HG03521 (cell line): Measurements from ENCODE around the gene GMDS.

ENCODE experiments used
- ATAC-seq: cut with Tn5 transposase; IDR thresholded peaks from one replicate; pipeline ENCODE4 v1.9.1; 2021; ENCODE audit warnings: mild to moderate bottlenecking, moderate library complexity; ENCODE audit not compliant: unreplicated experiment

Gene GMDS

GRCh38 chr6:1622220-1622850, 623.1 kb downstream of the GMDS start:
- no peak for ATAC-seq

DNA sequence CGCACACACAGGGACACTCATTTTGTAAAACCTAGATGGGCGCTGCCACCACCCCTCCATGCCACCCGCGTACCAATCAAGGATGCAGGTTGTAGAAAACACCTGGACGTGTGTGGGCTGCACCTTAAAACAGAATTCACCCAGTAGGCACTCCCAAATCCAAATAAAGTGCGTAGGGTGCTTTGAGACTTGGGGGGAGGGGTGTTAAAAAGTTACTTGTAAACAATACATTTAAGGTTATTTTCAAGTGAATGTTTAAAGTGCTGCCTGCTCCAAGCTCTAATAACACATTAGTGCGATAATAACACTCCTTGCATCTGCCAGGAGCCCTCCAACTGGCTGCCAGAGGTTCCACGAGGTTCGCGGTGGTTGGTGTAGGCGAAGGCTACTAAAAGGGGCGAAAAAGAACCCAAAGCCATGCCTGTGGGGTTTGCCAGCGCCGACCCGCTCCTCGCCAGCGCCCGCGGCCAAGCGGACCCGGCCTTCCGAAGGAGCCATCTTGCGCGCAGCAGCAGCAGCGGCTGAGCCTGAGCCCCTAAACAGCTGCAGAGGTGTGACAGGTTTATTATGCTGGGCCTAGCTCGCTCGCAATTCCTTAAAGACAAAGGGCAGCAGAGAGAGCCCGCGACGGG, 624.2 kb downstream of the GMDS start:
- no peak for ATAC-seq

DNA sequence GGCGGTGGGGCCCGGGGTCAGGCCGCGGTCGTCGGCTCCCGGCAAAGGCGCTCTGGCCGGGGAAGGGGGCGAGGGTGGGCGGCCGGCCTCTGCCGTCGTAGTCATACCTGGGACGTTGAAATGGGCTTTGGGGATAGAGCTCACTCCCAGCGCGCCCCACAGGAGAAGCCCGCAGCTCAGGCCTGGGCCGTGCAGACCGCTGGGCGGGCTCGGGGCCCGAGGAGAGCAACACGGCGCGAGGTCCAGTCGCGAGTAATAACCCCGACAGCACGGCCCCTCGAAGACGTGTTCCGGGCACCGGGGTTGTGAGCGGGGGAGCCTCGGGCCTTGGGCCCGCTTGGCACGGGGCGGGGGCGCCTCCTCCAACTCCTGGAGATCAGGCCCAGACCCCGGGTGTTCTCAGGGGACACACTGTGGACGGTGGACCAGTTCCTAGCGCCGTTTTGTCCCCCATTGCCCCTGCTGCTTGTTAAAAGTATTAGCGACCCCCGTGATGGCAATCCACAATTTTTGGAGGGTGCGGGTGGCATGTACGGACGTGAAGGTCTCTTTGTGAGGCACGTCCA, 624.8 kb downstream of the GMDS start:
- ATAC-seq: no peak

GRCh38 chr6:1619673-1620503, 625.5 kb downstream of the GMDS start:
- ATAC-seq: no peak

DNA sequence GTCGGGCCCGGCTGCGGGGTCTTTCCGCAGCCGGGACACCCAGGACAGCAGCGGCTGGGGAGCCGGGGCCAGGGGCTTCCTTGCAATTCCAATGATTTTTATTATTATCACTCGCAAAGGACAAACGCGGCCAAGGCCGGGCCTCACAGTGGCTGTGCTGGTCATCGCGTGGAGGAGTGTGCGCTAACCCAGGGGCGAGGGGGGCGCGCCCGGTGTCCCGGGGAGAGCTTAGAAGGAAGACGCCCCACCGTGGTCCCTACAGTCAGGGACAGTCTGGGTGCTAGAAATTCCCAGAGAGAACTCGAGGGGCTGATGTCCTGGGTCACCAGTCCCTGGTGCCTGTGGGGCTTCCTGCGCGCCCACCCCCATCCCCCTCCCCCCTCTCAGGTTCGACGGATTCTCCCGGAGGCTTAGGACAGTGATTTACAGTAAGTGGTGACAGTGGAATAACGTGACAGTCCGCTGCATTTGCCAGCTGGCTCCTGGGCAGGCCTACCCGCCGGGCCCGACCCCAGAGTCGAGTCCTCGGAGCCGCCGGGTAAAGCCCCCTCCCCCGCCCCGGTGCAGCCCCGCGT, 626.2 kb downstream of the GMDS start:
- no peak for ATAC-seq

DNA sequence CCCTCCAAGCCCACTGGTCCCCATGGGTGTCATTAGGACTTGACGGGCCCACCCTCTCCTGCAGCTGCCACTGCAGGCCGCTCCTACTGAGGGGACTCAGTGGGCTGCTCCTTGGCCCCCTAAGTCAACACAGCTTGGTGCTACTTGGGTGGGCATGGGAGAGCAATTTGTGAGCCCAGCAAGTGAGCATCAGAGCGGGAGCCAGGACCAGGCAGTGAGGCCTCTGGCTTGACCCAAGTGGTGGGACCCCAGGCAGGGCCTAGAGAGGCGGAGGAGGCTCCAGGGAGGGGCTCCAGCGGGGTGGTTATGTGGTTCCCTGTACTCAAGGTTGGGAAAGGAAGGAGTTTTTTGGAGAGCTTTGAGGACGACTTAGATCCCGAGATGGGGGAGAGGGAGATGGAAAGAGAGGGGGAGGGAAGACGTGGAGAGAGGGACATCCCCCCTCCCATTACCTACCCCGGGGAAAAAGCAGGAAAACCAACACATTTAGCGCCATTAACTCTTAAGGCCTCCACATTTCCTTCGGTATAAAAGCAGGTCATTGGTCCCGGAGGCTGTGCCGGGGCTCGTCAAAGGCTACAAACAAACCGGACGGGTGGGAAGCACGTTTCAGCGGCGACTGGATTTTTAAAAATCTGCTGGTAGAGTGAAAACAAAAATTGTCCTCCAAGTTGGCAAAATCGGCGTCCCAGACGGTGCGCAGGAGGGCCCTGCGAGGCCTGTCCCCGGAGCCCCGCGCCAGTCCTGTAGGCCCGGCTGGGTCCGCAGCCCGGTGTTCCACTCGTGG, 626.9 kb downstream of the GMDS start:
- no peak for ATAC-seq

DNA sequence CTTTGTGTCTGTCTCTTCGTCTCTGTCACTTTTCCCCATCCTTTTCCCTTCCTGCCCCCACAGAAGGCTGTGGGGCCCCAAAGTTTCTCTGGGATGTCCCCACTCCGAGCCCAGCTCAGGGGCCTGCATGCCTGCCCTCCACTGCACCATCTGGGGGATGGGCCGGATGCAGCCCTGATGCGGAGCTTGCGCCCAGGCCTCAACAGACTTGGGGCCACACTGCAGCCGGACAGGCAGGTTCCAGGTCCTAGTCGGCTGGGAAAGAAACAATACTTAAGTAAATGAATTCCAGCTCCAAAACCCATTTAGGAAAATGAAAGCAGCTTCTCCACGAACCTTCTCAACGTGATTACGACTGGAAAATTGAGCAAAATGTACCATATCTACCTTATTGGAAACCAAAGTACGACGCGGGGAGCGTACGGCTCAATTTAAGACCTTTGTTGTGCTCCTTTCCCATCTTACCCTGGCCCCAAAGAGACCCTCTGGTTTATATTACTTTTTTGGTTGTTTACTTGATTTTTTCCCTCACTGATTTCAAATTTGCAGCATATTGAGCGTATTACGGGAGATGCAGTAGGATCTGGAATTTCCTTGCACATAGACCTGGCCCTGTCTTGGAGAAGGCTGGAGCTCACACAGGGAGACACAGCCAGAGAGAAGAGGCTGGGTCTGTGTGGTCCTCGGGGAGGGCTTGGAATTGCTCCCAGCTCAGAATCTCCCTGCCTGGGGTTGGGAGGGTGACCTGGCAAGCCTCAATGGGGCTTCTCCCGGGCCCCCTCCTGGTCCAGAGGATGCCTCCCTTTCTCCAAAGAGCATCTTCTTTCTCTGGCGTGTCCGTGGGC, 627.7 kb downstream of the GMDS start:
- no peak for ATAC-seq

GRCh38 chr6:1616701-1617463, 628.5 kb downstream of the GMDS start:
- ATAC-seq: no peak

DNA sequence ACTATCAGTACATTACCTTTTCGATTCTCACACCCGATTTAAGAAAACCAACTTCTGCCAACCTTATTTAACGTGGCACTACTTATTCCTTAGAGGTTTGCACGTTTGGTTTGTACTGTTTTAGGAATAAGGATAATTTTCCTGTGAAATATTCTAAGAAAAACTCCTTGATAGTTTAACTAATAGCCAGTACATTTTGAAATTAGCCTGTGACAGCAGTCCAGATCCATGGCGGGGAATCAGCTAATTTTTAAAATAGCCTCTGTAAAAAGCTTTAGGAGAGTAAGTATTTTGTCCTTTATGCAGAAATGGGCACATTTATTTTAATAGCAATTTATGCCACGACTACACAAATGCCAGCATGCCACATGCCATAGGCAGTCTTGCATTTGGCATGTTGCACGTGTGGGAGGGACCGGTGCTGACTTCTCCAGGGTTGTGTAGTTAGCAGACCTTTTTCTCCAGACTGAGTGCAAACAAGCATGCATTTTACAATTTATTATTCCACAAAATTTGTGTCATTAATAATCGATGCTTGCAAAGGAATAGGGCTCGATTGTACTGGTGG, 629.5 kb downstream of the GMDS start:
- no peak for ATAC-seq

DNA sequence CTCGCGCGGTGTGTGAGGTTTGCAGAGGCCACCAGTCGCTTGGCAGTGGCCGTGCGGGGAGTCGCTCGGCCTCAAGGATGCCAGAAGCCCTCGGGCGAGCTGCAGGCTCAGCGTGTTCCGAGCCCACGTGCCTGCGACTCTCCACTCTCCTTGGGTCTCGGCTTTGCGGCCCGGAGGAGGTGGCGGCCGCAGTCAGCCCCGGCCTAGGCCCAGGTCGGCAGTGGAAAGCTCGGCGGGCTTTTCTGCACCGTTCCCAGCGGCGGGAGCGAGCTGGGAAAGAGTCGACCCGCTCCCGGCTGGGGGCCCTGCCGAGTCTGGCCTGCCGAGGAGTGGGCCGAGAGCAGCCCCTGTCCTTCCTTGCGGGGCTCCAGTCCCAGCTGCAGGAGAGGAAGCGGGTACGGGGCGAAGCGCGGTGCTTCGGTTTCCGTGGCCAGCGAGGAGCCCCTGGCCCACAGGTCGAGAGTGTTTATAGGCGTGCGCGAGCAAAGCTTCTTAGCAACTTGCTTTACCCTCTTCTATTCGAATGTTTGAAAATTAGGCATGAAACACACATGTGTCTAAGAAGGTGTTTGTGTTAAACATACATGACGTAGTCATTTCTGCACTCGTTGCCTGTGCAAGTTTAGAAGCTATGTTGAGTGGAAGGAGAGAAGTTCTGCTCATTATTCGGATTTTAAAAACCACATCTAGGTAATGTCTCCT, 630.1 kb downstream of the GMDS start:
- no peak for ATAC-seq

- ATAC-seq: no peak
Measured at GRCh38 chr6:1614448-1615150, 630.8 kb downstream of the GMDS start.

- no peak for ATAC-seq
Measured at GRCh38 chr6:1613688-1614447, 631.5 kb downstream of the GMDS start.

- ATAC-seq: no peak
Measured at GRCh38 chr6:1613346-1613687, 632.1 kb downstream of the GMDS start.

DNA sequence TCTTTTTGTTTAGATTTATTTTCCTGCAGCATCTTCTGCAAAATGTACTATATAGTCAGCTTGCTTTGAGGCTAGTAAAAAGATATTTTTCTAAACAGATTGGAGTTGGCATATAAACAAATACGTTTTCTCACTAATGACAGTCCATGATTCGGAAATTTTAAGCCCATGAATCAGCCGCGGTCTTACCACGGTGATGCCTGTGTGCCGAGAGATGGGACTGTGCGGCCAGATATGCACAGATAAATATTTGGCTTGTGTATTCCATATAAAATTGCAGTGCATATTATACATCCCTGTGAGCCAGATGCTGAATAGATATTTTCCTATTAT, 632.5 kb downstream of the GMDS start:
- ATAC-seq: no peak

GRCh38 chr6:1612299-1612973, 633.0 kb downstream of the GMDS start:
- ATAC-seq: no peak

DNA sequence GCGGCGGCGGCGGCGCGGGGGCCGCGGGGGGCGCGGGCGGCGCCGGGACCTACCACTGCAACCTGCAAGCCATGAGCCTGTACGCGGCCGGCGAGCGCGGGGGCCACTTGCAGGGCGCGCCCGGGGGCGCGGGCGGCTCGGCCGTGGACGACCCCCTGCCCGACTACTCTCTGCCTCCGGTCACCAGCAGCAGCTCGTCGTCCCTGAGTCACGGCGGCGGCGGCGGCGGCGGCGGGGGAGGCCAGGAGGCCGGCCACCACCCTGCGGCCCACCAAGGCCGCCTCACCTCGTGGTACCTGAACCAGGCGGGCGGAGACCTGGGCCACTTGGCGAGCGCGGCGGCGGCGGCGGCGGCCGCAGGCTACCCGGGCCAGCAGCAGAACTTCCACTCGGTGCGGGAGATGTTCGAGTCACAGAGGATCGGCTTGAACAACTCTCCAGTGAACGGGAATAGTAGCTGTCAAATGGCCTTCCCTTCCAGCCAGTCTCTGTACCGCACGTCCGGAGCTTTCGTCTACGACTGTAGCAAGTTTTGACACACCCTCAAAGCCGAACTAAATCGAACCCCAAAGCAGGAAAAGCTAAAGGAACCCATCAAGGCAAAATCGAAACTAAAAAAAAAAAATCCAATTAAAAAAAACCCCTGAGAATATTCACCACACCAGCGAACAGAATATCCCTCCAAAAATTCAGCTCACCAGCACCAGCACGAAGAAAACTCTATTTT, 633.7 kb downstream of the GMDS start:
- no peak for ATAC-seq
